ENCODE results near the gene ELF4.

- TF ChIP-seq CTCF (conservative IDR thresholded peaks at IDR 0.05; ENCODE audit: low read depth in 2 of 2) (no peak), POLR2AphosphoS5 (IDR thresholded peaks at IDR 0.05; ENCODE audit: low read depth) (no peak), CREB1 (CRISPR knock-in tag; IDR thresholded peaks at IDR 0.05; ENCODE audit: low read depth) (no peak), EZH2 (IDR thresholded peaks at IDR 0.05; ENCODE audit: low read depth, unreplicated experiment) (no peak), REST (IDR thresholded peaks at IDR 0.05; ENCODE audit: unreplicated experiment) (no peak), EZH2phosphoT487 (IDR thresholded peaks at IDR 0.05; ENCODE audit: unreplicated experiment) (no peak), ZNF462 (CRISPR knock-in tag; IDR thresholded peaks at IDR 0.05) (no peak), NANOG (IDR thresholded peaks at IDR 0.05; ENCODE audit: borderline replicate concordance) (no peak)
These were observed 29.4 kb downstream of the ELF4 start for GRCh38 chrX:130080791-130081367.
